ENCODE data around the gene SNX32.

DNA sequence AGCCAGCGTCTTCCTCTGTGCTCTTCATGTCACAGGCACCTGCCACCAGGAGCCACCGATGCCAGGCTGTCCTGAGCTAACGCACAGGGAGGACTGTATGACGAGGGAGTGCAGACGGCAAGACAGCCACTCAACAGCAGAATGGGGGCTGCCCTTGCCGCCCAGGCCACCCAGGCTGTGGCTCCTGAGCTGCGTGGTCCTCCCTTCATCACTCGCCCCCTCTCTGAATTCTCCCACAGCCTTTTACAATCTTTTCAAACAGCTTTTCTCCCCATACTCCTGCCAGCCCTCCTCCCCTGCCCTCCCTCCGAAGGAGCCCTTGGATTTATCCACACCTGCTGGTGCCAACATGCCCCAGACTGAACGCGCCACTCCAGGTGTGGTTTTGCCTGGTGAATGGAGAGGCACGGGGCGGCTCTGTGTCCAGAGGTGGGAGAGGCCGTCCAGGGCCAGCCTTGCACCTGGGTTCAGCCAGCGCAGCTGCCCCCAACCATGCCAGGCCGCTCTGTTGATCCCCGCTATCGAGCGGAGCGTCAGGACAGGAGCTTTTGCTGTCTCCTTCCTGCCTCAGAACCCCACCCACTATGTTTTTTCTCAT lies 24.9 kb upstream of the SNX32 start:
- TF ChIP-seq, protein P1, sequence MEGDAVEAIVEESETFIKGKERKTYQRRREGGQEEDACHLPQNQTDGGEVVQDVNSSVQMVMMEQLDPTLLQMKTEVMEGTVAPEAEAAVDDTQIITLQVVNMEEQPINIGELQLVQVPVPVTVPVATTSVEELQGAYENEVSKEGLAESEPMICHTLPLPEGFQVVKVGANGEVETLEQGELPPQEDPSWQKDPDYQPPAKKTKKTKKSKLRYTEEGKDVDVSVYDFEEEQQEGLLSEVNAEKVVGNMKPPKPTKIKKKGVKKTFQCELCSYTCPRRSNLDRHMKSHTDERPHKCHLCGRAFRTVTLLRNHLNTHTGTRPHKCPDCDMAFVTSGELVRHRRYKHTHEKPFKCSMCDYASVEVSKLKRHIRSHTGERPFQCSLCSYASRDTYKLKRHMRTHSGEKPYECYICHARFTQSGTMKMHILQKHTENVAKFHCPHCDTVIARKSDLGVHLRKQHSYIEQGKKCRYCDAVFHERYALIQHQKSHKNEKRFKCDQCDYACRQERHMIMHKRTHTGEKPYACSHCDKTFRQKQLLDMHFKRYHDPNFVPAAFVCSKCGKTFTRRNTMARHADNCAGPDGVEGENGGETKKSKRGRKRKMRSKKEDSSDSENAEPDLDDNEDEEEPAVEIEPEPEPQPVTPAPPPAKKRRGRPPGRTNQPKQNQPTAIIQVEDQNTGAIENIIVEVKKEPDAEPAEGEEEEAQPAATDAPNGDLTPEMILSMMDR (IDR thresholded peaks at IDR 0.05) = no peak
- TF ChIP-seq, protein P2, sequence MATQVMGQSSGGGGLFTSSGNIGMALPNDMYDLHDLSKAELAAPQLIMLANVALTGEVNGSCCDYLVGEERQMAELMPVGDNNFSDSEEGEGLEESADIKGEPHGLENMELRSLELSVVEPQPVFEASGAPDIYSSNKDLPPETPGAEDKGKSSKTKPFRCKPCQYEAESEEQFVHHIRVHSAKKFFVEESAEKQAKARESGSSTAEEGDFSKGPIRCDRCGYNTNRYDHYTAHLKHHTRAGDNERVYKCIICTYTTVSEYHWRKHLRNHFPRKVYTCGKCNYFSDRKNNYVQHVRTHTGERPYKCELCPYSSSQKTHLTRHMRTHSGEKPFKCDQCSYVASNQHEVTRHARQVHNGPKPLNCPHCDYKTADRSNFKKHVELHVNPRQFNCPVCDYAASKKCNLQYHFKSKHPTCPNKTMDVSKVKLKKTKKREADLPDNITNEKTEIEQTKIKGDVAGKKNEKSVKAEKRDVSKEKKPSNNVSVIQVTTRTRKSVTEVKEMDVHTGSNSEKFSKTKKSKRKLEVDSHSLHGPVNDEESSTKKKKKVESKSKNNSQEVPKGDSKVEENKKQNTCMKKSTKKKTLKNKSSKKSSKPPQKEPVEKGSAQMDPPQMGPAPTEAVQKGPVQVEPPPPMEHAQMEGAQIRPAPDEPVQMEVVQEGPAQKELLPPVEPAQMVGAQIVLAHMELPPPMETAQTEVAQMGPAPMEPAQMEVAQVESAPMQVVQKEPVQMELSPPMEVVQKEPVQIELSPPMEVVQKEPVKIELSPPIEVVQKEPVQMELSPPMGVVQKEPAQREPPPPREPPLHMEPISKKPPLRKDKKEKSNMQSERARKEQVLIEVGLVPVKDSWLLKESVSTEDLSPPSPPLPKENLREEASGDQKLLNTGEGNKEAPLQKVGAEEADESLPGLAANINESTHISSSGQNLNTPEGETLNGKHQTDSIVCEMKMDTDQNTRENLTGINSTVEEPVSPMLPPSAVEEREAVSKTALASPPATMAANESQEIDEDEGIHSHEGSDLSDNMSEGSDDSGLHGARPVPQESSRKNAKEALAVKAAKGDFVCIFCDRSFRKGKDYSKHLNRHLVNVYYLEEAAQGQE (IDR thresholded peaks at IDR 0.05; ENCODE audit: insufficient read depth in 1 of 2, low read depth in 2 of 2, low read length in 1 of 2) = no peak
- TF ChIP-seq POLR2AphosphoS5 (IDR thresholded peaks at IDR 0.05; ENCODE audit: low read depth, low read length) = no peak

Measured in Panc1 (cell line).